Adipose tissue (tissue), 3 donors: ENCODE measurements around the gene RBM20. TPM values are rescaled to one million over a fixed set of nuclear protein-coding genes. Genes with fewer than 3 reads are reported as not detected.
"Not testable (repeated sequence)": the region's sequence is repeated elsewhere in the genome, so short reads cannot be mapped to it uniquely, and the experiment has no call there.

Experiments used
- H3K27ac ChIP-seq: one replicate; pipeline ENCODE4 v1.5.1; 2013; ENCODE audit warnings: low read depth, low read length
- WGBS, 3 donors: extraction: QIAGEN DNeasy Blood & Tissue Kit; methylation state at CpG; one replicate each; pipeline ENCODE4 v1.1.7; 2013; 5-methylcytosine and 5-hydroxymethylcytosine counted together
- polyA plus RNA-seq, 3 donors: library from polyadenylated mRNA; stranded (reverse); fragments of 200-250 nt; gene quantifications; one replicate each; pipeline ENCODE4 v1.2.3, GENCODE V29; 2013
- donor health status: healthy with polysubstance abuse.
- donor health status: Bipolar disorder and iron deficiency.
- donor health status: healthy.

The RBM20 gene
- polyA plus RNA-seq, 3 donors = 0.67 to 7.1 (median 1.6) TPM

- WGBS, 3 donors = 60 to 63% (median 62%) methylated on average over 3 of the region's 3 CpGs
- H3K27ac ChIP-seq = no peak overlapping the region
Measured at GRCh38 chr10:110619514-110620397, 24.4 kb upstream of the RBM20 start.

DNA sequence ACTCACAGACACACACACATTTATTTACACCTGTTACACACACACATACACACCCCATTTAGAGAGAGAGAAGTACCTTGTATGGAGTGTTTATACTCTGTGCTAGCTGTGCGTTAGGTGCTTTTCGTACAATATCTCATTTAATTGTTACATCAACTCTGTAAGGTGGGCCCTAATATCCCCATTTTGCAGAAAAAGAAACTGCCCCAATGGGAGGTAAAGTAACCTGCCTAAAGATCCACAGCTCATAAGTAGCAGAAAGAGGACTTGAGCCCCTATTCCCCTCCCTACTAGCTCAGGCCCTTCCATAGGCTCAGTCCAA lies 23.8 kb upstream of the RBM20 start:
- 93 to 99% (median 98%) methylated on average over 2 of the region's 2 CpGs for WGBS, 3 donors
- no peak overlapping the region for H3K27ac ChIP-seq

GRCh38 chr10:110623316-110623715 lies 20.8 kb upstream of the RBM20 start:
- 76 to 86% (median 84%) methylated on average over 4 of the region's 4 CpGs for WGBS, 3 donors
- not testable (repeated sequence) for H3K27ac ChIP-seq

DNA sequence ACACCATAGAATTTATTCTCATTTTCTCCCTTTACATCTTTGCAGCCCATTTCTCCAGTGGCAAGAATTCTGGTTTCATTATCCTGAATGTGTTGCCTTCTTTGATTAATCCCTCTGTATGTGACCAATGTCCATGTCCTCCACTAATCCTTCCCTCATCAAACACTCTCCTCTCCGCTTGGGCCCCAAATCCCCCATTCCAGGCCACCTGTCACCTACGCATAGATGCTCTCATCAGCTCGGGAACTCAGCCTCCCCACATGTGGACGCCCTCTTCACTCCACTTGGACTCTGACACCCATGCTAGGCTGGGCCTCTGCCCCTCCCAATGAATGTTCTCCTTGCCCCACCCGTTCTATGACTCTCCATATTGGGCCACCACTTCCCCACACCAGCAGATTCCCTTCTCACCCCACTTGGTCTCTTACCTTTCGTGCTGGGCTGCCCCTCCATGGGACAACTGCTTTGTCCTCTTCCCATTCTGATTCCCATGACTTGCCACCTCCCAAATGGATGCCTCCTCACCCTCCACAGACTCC lies 18.7 kb upstream of the RBM20 start:
- WGBS, 3 donors = 84 to 92% (median 88%) methylated on average over 6 of the region's 6 CpGs
- no peak overlapping the region for H3K27ac ChIP-seq

DNA sequence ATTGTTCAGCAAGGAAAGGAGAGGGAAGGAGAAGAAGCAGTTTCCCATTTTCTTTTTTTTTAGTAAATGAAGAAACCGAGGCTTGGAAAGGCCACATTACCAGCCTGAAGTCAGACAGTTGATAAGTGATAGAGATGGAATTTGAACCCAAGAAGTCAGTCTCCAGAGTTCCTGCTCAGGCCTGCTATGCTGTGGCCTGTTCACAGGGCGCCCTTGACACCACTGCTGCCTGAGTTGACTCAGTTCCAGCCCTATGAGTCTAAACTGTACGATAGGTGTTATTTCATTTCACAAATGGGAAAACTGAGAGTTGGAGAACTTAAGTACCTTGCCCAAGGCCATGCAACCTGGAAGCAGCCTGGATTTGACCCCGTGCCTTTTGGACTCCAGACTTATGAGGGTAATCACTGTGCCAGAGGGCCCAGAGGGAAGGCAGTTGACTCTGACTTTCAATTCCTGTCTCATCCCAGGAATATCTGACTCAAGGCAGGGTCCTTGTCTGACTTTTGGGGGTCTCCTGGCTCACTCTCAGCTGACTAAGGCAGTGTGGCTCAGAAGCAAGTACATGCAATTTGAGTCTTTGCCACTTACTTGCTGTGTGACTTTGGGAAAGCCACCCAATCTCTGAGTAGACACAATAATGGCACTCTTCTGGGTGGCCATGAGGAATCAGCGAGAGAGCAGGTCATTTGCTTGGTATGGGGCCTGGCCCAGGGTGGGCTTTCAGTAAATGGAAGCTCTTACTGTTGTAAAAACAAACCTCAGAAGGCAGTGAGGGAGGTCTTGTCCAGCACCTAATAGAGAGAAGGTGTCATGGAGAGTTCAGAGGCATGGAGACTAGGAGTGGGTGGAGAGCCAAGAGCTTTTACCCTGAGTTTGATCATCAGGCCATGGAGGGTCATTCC lies 17.9 kb upstream of the RBM20 start:
- WGBS, 3 donors = 89 to 93% (median 91%) methylated on average over 5 of the region's 5 CpGs

DNA sequence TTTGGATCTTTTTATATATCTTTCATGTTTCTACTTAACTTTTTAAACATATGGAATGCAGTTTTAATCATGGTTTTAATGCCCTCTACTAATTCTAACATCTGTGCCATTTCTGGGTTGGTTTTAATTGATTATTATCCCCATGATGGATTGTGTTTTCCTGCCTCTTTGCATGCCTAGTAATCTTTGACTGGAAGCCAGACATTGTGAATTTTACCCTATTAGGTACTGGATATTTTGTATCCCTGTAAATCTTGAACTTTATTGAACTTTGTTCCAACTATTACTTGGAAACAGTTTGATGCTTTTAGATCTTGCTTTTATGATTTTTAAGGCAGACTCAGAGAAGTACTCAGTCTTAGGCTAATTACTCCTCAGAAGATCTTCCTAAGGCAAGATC lies 16.0 kb upstream of the RBM20 start:
- no peak overlapping the region for H3K27ac ChIP-seq

More for the DNA sequence above, 17.9 kb upstream of the RBM20 start:
- no peak overlapping the region for H3K27ac ChIP-seq

DNA sequence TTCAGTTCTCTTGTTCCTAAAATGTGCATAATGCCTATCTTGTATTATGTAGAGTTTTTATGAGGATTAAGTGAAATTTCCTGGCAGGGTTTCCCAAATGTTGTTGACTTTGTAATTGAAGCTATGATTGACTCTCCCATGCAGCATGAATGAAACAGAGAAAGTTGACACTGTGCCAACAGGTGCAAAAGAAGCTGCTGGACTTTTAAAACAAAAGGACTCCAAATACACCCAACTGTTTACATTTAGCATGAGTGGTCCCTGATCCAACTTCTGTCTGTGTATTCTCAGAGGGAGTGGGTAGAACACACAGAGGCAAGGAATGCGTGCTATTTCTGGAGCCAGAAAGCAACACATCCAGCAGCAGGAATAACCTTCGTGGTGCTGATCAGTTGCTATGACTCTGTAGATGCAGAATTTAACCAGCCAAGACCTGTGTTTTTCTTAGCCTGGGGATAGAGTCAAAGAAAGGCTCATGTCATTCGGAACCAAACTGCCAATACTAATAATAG lies 14.4 kb upstream of the RBM20 start:
- 58 to 83% (median 73%) methylated on average over 3 of the region's 3 CpGs for WGBS, 3 donors
- H3K27ac ChIP-seq = no peak overlapping the region

- H3K27ac ChIP-seq = no peak overlapping the region
Measured at GRCh38 chr10:110631934-110632333, 12.2 kb upstream of the RBM20 start.

- no peak overlapping the region for H3K27ac ChIP-seq
- 85 to 95% (median 86%) methylated on average over 1 of the region's 1 CpG for WGBS, 3 donors
Measured at GRCh38 chr10:110632591-110633215, 11.4 kb upstream of the RBM20 start.

DNA sequence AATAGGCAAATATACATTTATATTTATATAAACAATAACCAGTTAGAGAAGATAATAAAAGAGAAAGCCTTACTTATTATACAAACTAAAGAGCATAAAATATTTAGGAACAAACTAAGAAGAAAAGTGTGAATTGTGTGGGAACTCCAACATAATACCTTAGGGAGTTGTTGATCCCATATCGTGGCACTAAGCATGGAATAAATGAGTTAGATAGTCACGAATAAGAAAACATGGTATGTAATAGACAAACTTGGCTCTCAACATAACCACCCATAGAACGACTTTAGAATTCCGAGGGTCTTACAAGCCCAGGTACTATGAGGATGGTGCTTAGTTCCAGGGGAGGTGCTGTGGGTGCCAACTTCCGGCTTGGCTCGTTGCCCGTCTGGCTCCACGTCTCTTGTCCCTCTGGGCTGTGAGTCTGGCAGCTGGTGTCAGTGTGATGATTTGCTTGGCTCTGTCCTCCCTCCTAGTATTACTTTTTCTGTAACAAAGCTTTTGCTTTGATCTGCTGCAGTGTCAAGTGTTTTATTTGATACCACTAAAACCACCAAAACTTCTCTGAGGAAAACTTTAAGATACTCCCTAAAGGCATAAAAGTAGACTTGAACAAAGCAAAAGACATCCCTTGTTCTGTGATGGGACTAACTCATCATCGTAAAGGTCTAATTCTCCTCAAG lies 9.5 kb upstream of the RBM20 start:
- 55 to 71% (median 58%) methylated on average over 9 of the region's 9 CpGs for WGBS, 3 donors
- H3K27ac ChIP-seq = no peak overlapping the region

DNA sequence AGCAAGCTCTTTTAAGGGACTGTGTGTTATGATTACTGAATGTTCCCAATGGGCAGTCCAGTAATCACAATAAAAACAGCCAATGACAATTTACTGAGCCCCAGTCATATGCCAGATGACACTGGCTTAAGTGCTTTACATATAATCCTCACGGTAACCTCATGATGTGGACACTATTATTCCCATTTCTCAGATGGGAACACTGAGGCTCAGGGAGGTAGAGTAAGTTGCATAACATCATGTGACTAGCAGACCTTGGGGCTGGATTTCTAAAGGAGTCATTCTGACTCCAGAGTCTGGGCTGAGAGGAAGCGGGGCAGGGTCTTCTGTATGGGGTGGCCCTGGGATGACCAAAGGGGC lies 7.6 kb upstream of the RBM20 start:
- WGBS, 3 donors = 90 to 96% (median 93%) methylated on average over 2 of the region's 2 CpGs
- no peak overlapping the region for H3K27ac ChIP-seq

GRCh38 chr10:110636932-110637557 lies 7.1 kb upstream of the RBM20 start:
- H3K27ac ChIP-seq = no peak overlapping the region
- 55 to 65% (median 56%) methylated on average over 6 of the region's 6 CpGs for WGBS, 3 donors

DNA sequence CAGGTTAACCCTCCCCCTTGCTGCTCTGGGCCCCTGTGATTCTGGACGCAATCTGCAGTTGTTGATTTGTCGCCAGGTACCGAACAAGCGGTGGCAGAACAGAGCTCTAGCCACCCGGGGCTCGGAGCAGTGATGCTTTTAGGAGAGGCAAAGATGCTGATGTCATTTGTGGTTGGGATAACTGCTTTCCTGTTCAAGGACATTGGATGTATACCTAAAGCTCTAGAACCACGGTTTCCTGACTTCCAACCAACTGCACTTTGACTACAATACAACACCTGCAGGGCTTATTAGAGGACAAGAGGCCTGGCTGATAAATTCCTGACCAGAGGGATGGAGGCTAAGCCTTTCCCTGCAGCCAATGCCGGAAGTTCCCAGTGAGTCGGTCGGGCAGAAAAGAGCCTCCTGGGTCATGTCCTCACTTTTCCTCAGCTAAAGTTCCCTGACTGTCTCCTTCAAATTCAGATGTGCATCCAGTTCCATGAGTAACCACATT lies 6.5 kb upstream of the RBM20 start:
- H3K27ac ChIP-seq = no peak overlapping the region
- 44 to 48% (median 48%) methylated on average over 10 of the region's 10 CpGs for WGBS, 3 donors

DNA sequence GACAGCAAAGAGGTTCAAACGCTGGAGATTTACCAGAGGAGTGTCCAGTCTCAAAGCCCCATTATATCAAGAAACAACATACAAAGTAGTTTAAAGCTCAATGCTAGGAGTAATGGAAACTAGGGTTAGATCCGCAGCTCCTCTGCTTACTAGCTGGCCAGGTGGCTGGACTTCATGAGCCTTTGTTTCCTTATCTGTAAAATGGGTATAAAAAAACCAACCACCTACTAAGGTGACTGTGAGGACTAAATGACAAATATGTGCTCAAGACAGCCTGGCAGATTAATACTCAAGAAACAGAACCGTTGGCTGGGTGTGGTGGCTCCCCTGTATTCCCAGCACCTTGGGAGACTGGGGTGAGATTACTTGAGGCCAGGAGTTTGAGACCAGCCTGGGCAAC lies 5.8 kb upstream of the RBM20 start:
- no peak overlapping the region for H3K27ac ChIP-seq
- WGBS, 3 donors = 73 to 86% (median 79%) methylated on average over 3 of the region's 3 CpGs

GRCh38 chr10:110639046-110639445 lies 5.1 kb upstream of the RBM20 start:
- not testable (repeated sequence) for H3K27ac ChIP-seq
- 88 to 91% (median 90%) methylated on average over 6 of the region's 6 CpGs for WGBS, 3 donors

GRCh38 chr10:110639858-110640257 lies 4.3 kb upstream of the RBM20 start:
- 54 to 80% (median 73%) methylated on average over 6 of the region's 6 CpGs for WGBS, 3 donors
- H3K27ac ChIP-seq = not testable (repeated sequence)

DNA sequence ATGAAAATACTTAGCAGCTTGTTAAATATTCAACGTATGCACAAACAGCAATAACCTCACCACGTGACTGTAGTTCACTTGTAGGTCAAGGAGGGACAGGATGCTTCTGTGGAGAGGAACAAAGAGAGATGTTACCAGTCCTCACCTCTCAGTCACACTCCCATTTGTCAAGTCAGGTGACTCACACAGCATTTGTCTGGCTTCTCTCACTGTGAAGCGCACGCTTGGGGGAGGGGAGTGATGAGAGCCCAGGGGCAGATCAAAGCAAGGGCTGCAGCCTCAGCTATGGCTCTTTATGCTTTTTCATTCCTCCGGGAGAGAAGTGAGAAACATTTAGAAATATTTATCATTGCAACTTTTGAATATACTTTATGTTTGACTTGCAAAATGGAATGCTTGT lies 2.9 kb upstream of the RBM20 start:
- no peak overlapping the region for H3K27ac ChIP-seq
- 23 to 32% (median 27%) methylated on average over 5 of the region's 5 CpGs for WGBS, 3 donors
